Measurements from ENCODE around the gene GCM1.
A peak's percentile ranks its signal among the peaks of the same experiment; 100 is the strongest.

GCM1 gene

GRCh38 chr6:53107091-53107490, 41.5 kb downstream of the GCM1 start:
- Histone ChIP-seq H2AFZ (ENCODE audit: low read depth, low read length) (no peak overlapping the region), H3K4me2 (ENCODE audit: insufficient read depth, low read length) (no peak overlapping the region), H3K4me1 (ENCODE audit: insufficient read depth, low read length) (no peaks in the 10 kb centered on the region), H3K27me3 (ENCODE audit: insufficient read depth, low read length, poor library complexity) (no peaks in the 10 kb centered on the region), H3K4me3 (ENCODE audit: low read depth in 1 of 2, low read length in 2 of 2) (no peak overlapping the region), H3K36me3 (ENCODE audit: insufficient read depth, low read length) (peaks cover 1% of the 10 kb centered on the region; the same call in 1 of the 2 replicates), H3K79me2 (ENCODE audit: insufficient read depth, low read length) (no peaks in the 10 kb centered on the region), H3K9ac (ENCODE audit: low read depth, low read length) (no peak overlapping the region), H3K9me3 (ENCODE audit: insufficient read depth, low read length, severe bottlenecking) (no peaks in the 10 kb centered on the region), H4K20me1 (ENCODE audit: insufficient read depth, low read length) (no peaks in the 10 kb centered on the region), H3K27ac (ENCODE audit: low read length) (no peak overlapping the region)
- DNase-seq = no peak
- no peak for ATAC-seq (ENCODE audit: insufficient read depth, low read depth)
- TF ChIP-seq EZH2 (IDR thresholded peaks at IDR 0.05; ENCODE audit: borderline replicate concordance, low read depth, low read length, severe bottlenecking) (no peak), CTCF (IDR thresholded peaks at IDR 0.05; ENCODE audit: borderline replicate concordance, extremely low read depth, low read length, poor library complexity, severe bottlenecking) (no peak)

- Histone ChIP-seq H3K27me3 (ENCODE audit: insufficient read depth, low read length, poor library complexity) (no peaks in the 10 kb centered on the region), H4K20me1 (ENCODE audit: insufficient read depth, low read length) (no peaks in the 10 kb centered on the region), H3K4me1 (ENCODE audit: insufficient read depth, low read length) (no peaks in the 10 kb centered on the region), H3K27ac (ENCODE audit: low read length) (no peak overlapping the region), H3K4me2 (ENCODE audit: insufficient read depth, low read length) (no peak overlapping the region), H3K9me3 (ENCODE audit: insufficient read depth, low read length, severe bottlenecking) (no peaks in the 10 kb centered on the region), H3K36me3 (ENCODE audit: insufficient read depth, low read length) (peaks cover 14% of the 10 kb centered on the region; the same call in 1 of the 2 replicates), H2AFZ (ENCODE audit: low read depth, low read length) (no peak overlapping the region), H3K79me2 (ENCODE audit: insufficient read depth, low read length) (no peaks in the 10 kb centered on the region), H3K9ac (ENCODE audit: low read depth, low read length) (no peak overlapping the region), H3K4me3 (ENCODE audit: low read depth in 1 of 2, low read length in 2 of 2) (no peak overlapping the region)
- DNase-seq (no peak), ATAC-seq (ENCODE audit: insufficient read depth, low read depth) (no peak)
- TF ChIP-seq CTCF (IDR thresholded peaks at IDR 0.05; ENCODE audit: borderline replicate concordance, extremely low read depth, low read length, poor library complexity, severe bottlenecking) (no peak), EZH2 (IDR thresholded peaks at IDR 0.05; ENCODE audit: borderline replicate concordance, low read depth, low read length, severe bottlenecking) (no peak)
Measured at GRCh38 chr6:53104916-53105315, 43.7 kb downstream of the GCM1 start.

GRCh38 chr6:53103993-53104675, 44.5 kb downstream of the GCM1 start:
- DNase-seq (no peak), ATAC-seq (ENCODE audit: insufficient read depth, low read depth) (peak; percentile 45; the same call in 1 of the 3 replicates)
- H3K4me2 ChIP-seq (ENCODE audit: insufficient read depth, low read length) = no peak overlapping the region
- no peaks in the 10 kb centered on the region for H3K9me3 ChIP-seq (ENCODE audit: insufficient read depth, low read length, severe bottlenecking)
- no peaks in the 10 kb centered on the region for H3K4me1 ChIP-seq (ENCODE audit: insufficient read depth, low read length)
- peaks cover 19% of the 10 kb centered on the region; the same call in 1 of the 2 replicates for H3K36me3 ChIP-seq (ENCODE audit: insufficient read depth, low read length)
- no peaks in the 10 kb centered on the region for H3K79me2 ChIP-seq (ENCODE audit: insufficient read depth, low read length)
- no peak overlapping the region for H2AFZ ChIP-seq (ENCODE audit: low read depth, low read length)
- TF ChIP-seq CTCF (IDR thresholded peaks at IDR 0.05; ENCODE audit: borderline replicate concordance, extremely low read depth, low read length, poor library complexity, severe bottlenecking) = peak; percentile 27
- no peak for TF ChIP-seq EZH2 (IDR thresholded peaks at IDR 0.05; ENCODE audit: borderline replicate concordance, low read depth, low read length, severe bottlenecking)
- H3K27ac ChIP-seq (ENCODE audit: low read length) = no peak overlapping the region
- no peaks in the 10 kb centered on the region for H3K27me3 ChIP-seq (ENCODE audit: insufficient read depth, low read length, poor library complexity)
- H3K9ac ChIP-seq (ENCODE audit: low read depth, low read length) = no peak overlapping the region
- no peaks in the 10 kb centered on the region for H4K20me1 ChIP-seq (ENCODE audit: insufficient read depth, low read length)
- H3K4me3 ChIP-seq (ENCODE audit: low read depth in 1 of 2, low read length in 2 of 2) = no peak overlapping the region

Data from DND-41 (cell line).